GM23338 (cell line): Measurements from ENCODE around the gene CTNNA3. TPM values are rescaled to one million over a fixed set of nuclear protein-coding genes. Genes with fewer than 3 reads are reported as not detected.

ENCODE experiments used
- ATAC-seq: fragments of 200-7000 bp; cut with Tn5 transposase; 3 replicates; pipeline ENCODE4 v1.9.1; 2020
- DNase-seq: peaks from one replicate; pipeline ENCODE4 v3.0.0-alpha.2; 2015; ENCODE audit warnings: low spot score
- H2AFZ ChIP-seq: fragments of 200-600 bp; sonication (generic); 2 replicates; pipeline ENCODE4 v1.8.0; 2016; ENCODE audit warnings: antibody characterized with exemption, mild to moderate bottlenecking, moderate library complexity
- H3F3A ChIP-seq: fragments of 200-600 bp; sonication (generic); replicated peaks from 2 replicates; pipeline ENCODE4 v1.8.0; 2017; ENCODE audit warnings: antibody characterized with exemption, mixed run types, low read depth
- H3K27ac ChIP-seq: fragments of 200-600 bp; sonication (generic); 2 replicates; pipeline ENCODE4 v1.6.1; 2016; ENCODE audit warnings: low read depth
- H3K27me3 ChIP-seq: fragments of 200-600 bp; sonication (generic); 2 replicates; pipeline ENCODE4 v1.8.0; 2016; ENCODE audit warnings: mild to moderate bottlenecking, mixed run types, moderate library complexity; ENCODE audit not compliant: insufficient read depth
- H3K36me3 ChIP-seq: fragments of 200-600 bp; sonication (generic); 2 replicates; pipeline ENCODE4 v1.8.0; 2016; ENCODE audit warnings: mild to moderate bottlenecking; ENCODE audit not compliant: insufficient read depth
- H3K4me1 ChIP-seq: fragments of 200-600 bp; sonication (generic); 2 replicates; pipeline ENCODE4 v1.8.0; 2016; ENCODE audit warnings: mild to moderate bottlenecking, moderate library complexity; ENCODE audit not compliant: insufficient read depth
- H3K4me2 ChIP-seq: fragments of 200-600 bp; sonication (generic); 2 replicates; pipeline ENCODE4 v1.7.1; 2017; ENCODE audit warnings: mixed run types
- H3K4me3 ChIP-seq: fragments of 200-600 bp; sonication (generic); 2 replicates; pipeline ENCODE4 v1.6.1; 2016; ENCODE audit warnings: mixed run types
- H3K79me2 ChIP-seq: fragments of 200-600 bp; sonication (generic); replicated peaks from 2 replicates; pipeline ENCODE4 v1.8.0; 2017; ENCODE audit warnings: mild to moderate bottlenecking; ENCODE audit not compliant: insufficient read depth
- H3K9me2 ChIP-seq: fragments of 200-600 bp; sonication (generic); 2 replicates; pipeline ENCODE4 v1.8.0; 2017; ENCODE audit not compliant: insufficient read depth
- H4K20me1 ChIP-seq: fragments of 200-600 bp; sonication (generic); replicated peaks from 2 replicates; pipeline ENCODE4 v1.8.0; 2017; ENCODE audit warnings: mild to moderate bottlenecking; ENCODE audit not compliant: insufficient read depth
- H3K27ac Mint-ChIP-seq: 2 replicates; pipeline ENCODE4 v1.8.0; 2020; ENCODE audit warnings: inconsistent platforms, mild to moderate bottlenecking, moderate library complexity, mixed read lengths
- H3K27me3 Mint-ChIP-seq: 3 replicates; pipeline ENCODE4 v1.8.0; 2022; ENCODE audit warnings: low read depth, mild to moderate bottlenecking, moderate library complexity, mixed read lengths, inconsistent platforms; ENCODE audit not compliant: insufficient read depth, poor library complexity
- H3K36me3 Mint-ChIP-seq: 3 replicates; pipeline ENCODE4 v1.8.0; 2021; ENCODE audit warnings: low read depth, mild to moderate bottlenecking, inconsistent platforms, moderate library complexity, mixed read lengths
- H3K4me1 Mint-ChIP-seq: 3 replicates; pipeline ENCODE4 v1.8.0; 2020; ENCODE audit warnings: mild to moderate bottlenecking, inconsistent platforms, mixed read lengths
- H3K4me3 Mint-ChIP-seq: 3 replicates; pipeline ENCODE4 v1.8.0; 2021; ENCODE audit warnings: moderate library complexity, mild to moderate bottlenecking, inconsistent platforms, mixed read lengths
- H3K9me3 Mint-ChIP-seq: 3 replicates; pipeline ENCODE4 v1.8.0; 2020; ENCODE audit warnings: moderate library complexity, mild to moderate bottlenecking, inconsistent platforms, mixed read lengths
- CREB1 ChIP-seq: fragments of 250-450 bp; sonication (Bioruptor Pico); IDR thresholded peaks from 2 replicates; pipeline ENCODE4 v1.5.0; 2020; ENCODE audit warnings: low read depth, mild to moderate bottlenecking, moderate library complexity
- EZH2phosphoT487 ChIP-seq: fragments of 200-600 bp; sonication (generic); IDR thresholded peaks from one replicate; pipeline ENCODE4 v1.8.1; 2018; ENCODE audit warnings: antibody characterized with exemption; ENCODE audit not compliant: unreplicated experiment
- ZNF114 ChIP-seq: fragments of 250-450 bp; sonication (Bioruptor Pico); IDR thresholded peaks from 2 replicates; pipeline ENCODE4 v1.5.0; 2020; ENCODE audit warnings: mild to moderate bottlenecking, moderate library complexity
- polyA plus RNA-seq: library from polyadenylated mRNA; unstranded; fragments of >200 nt; fragmentation: Nextera tagmentation; extraction: Ambion mirVana; gene quantifications from 2 replicates; pipeline ENCODE4 v1.2.1, GENCODE V29; 2016
- total RNA-seq: library from RNA; depleted of rRNA; stranded (reverse); fragments of >200 nt; shearing (Covaris generic); gene quantifications from 2 replicates; pipeline ENCODE4 v1.2.3, GENCODE V29; 2014
- TF ChIP-seq, protein P1 (sequence below), 2 experiments: fragments of 200-600 bp in 1 of 2; sonication (generic) in 1 of 2; conservative IDR thresholded peaks; 2 replicates each; pipeline versions ENCODE4 v1.5.1 to v1.6.1; 2016 to 2017; ENCODE audit warnings: antibody characterized with exemption in 2 of 2, low read depth in 2 of 2, mild to moderate bottlenecking in 2 of 2, moderate library complexity in 1 of 2
- TF ChIP-seq, protein P2 (sequence below): IDR thresholded peaks from 2 replicates; pipeline ENCODE4 v1.6.1; 2016; ENCODE audit warnings: antibody characterized with exemption
- TF ChIP-seq, protein P3 (sequence below): IDR thresholded peaks from one replicate; pipeline ENCODE4 v1.6.1; 2018; ENCODE audit warnings: antibody characterized with exemption; ENCODE audit not compliant: unreplicated experiment

CTNNA3 gene
- total and polyA plus RNA-seq, 2 experiments from 2014 or later, result 0.71 to 3.3 TPM

DNA sequence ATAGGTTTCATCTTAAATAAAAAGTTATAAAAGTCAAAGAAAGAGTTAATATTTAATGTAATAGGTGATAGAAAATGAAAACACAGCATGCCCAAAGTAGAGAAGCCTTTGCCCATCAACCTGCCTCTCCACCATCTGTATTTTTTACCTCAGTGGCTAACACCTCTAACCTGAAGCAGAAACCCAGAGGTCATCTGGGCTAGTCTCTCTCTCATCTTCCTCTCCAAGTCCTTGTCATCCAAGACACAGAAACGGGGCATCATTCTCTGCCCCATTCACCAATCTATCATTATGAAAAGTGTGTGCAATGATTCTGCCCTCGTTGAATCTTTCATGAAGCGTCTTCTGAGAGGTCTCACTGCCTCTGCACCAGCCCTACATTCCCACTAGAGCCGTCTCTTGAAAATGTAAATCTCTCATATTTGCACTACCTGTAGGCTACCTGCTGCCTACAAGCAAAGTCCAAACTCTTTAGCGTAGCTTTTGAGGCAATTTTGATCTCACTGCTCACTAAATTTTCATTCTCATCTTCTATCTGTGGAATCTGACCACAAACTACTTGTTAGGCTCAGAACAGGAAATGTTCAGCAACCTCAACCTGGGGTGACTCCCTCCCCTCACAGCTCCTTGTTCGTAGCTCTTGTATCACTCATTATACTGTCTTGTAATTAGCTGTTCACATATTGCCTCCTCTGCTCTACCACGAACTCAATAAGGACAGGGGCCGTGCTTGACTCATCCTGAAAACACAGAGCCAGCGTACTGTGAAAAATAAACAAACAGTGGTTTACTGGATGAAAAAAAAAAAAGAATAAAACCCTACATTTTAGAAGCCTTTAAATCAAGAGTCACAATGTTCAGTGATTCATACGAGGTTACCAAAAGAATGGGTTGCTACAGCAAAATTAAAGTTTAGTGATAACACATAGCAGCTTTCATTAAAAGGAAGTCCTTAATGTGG lies 83.1 kb downstream of the CTNNA3 start:
- H3K9me3 Mint-ChIP-seq, result peaks cover 14% of the 10 kb centered on the region
- no peak overlapping the region for H3K27ac ChIP-seq
- ATAC-seq, result no peak
- no peaks in the 10 kb centered on the region; the same call in 1 of the 2 replicates for H3K36me3 ChIP-seq
- peaks cover 4% of the 10 kb centered on the region; the same call in 2 of the 3 replicates for H3K36me3 Mint-ChIP-seq
- no peak overlapping the region for H3K4me3 ChIP-seq
- H3K79me2 ChIP-seq, result no peaks in the 10 kb centered on the region
- no peaks in the 10 kb centered on the region for H4K20me1 ChIP-seq
- H3K4me2 ChIP-seq, result no peak overlapping the region
- peaks cover 16% of the 10 kb centered on the region; the same call in 2 of the 3 replicates for H3K4me1 Mint-ChIP-seq
- H3K9me2 ChIP-seq, result no peaks in the 10 kb centered on the region; the same call in 1 of the 2 replicates
- no peak for DNase-seq
- H3K27ac Mint-ChIP-seq, result peak overlapping the region; percentile 4; the same call in 1 of the 2 replicates
- no peaks in the 10 kb centered on the region for H3F3A ChIP-seq
- no peak for TF ChIP-seq ZNF114
- no peaks in the 10 kb centered on the region for H3K27me3 ChIP-seq
- H2AFZ ChIP-seq, result no peak overlapping the region
- peaks cover 8% of the 10 kb centered on the region; the same call in 1 of the 2 replicates for H3K4me1 ChIP-seq
- H3K27me3 Mint-ChIP-seq, result peaks cover 3% of the 10 kb centered on the region
- no peak overlapping the region for H3K4me3 Mint-ChIP-seq

DNA sequence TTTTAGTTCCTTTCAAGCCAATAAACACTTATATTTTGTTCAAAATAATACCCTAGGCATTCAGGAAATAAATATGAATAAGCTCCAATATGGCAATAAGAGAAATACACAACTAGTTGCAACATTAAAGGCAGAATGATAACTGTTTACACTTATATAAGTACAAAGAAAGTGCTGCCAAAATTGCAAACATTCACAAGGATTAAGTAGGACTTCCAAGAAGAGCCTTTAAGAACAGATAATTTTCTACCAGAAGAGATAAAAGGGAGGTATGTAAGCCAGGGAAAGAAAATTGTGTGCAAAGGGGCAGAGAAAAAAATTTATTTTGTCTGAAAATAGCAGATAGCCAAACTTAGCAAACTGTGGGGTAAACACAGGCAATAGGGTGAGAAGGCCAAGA lies 83.8 kb downstream of the CTNNA3 start:
- ATAC-seq (no peak), DNase-seq (no peak)
- no peak overlapping the region for H3K27ac ChIP-seq
- Mint-ChIP-seq H3K9me3 (peaks cover 14% of the 10 kb centered on the region), H3K27ac (no peak overlapping the region), H3K36me3 (peaks cover 4% of the 10 kb centered on the region; the same call in 2 of the 3 replicates), H3K4me3 (no peak overlapping the region), H3K27me3 (peaks cover 3% of the 10 kb centered on the region), H3K4me1 (peaks cover 16% of the 10 kb centered on the region; the same call in 2 of the 3 replicates)
- H3F3A ChIP-seq, result no peaks in the 10 kb centered on the region
- no peak overlapping the region for H2AFZ ChIP-seq
- H3K27me3 ChIP-seq, result no peaks in the 10 kb centered on the region
- H3K36me3 ChIP-seq, result no peaks in the 10 kb centered on the region; the same call in 1 of the 2 replicates
- no peaks in the 10 kb centered on the region for H4K20me1 ChIP-seq
- peaks cover 8% of the 10 kb centered on the region; the same call in 1 of the 2 replicates for H3K4me1 ChIP-seq
- no peak overlapping the region for H3K4me2 ChIP-seq
- H3K9me2 ChIP-seq, result no peaks in the 10 kb centered on the region; the same call in 1 of the 2 replicates
- H3K4me3 ChIP-seq, result no peak overlapping the region
- H3K79me2 ChIP-seq, result no peaks in the 10 kb centered on the region
- TF ChIP-seq, protein P1, sequence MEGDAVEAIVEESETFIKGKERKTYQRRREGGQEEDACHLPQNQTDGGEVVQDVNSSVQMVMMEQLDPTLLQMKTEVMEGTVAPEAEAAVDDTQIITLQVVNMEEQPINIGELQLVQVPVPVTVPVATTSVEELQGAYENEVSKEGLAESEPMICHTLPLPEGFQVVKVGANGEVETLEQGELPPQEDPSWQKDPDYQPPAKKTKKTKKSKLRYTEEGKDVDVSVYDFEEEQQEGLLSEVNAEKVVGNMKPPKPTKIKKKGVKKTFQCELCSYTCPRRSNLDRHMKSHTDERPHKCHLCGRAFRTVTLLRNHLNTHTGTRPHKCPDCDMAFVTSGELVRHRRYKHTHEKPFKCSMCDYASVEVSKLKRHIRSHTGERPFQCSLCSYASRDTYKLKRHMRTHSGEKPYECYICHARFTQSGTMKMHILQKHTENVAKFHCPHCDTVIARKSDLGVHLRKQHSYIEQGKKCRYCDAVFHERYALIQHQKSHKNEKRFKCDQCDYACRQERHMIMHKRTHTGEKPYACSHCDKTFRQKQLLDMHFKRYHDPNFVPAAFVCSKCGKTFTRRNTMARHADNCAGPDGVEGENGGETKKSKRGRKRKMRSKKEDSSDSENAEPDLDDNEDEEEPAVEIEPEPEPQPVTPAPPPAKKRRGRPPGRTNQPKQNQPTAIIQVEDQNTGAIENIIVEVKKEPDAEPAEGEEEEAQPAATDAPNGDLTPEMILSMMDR (conservative IDR thresholded peaks at IDR 0.05; ENCODE audit: low read depth in 2 of 2), result no peak
- TF ChIP-seq, protein P2, sequence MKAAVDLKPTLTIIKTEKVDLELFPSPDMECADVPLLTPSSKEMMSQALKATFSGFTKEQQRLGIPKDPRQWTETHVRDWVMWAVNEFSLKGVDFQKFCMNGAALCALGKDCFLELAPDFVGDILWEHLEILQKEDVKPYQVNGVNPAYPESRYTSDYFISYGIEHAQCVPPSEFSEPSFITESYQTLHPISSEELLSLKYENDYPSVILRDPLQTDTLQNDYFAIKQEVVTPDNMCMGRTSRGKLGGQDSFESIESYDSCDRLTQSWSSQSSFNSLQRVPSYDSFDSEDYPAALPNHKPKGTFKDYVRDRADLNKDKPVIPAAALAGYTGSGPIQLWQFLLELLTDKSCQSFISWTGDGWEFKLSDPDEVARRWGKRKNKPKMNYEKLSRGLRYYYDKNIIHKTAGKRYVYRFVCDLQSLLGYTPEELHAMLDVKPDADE, result no peak
- TF ChIP-seq EZH2phosphoT487 (no peak), CREB1 (CRISPR knock-in tag) (no peak)
- TF ChIP-seq, protein P3, sequence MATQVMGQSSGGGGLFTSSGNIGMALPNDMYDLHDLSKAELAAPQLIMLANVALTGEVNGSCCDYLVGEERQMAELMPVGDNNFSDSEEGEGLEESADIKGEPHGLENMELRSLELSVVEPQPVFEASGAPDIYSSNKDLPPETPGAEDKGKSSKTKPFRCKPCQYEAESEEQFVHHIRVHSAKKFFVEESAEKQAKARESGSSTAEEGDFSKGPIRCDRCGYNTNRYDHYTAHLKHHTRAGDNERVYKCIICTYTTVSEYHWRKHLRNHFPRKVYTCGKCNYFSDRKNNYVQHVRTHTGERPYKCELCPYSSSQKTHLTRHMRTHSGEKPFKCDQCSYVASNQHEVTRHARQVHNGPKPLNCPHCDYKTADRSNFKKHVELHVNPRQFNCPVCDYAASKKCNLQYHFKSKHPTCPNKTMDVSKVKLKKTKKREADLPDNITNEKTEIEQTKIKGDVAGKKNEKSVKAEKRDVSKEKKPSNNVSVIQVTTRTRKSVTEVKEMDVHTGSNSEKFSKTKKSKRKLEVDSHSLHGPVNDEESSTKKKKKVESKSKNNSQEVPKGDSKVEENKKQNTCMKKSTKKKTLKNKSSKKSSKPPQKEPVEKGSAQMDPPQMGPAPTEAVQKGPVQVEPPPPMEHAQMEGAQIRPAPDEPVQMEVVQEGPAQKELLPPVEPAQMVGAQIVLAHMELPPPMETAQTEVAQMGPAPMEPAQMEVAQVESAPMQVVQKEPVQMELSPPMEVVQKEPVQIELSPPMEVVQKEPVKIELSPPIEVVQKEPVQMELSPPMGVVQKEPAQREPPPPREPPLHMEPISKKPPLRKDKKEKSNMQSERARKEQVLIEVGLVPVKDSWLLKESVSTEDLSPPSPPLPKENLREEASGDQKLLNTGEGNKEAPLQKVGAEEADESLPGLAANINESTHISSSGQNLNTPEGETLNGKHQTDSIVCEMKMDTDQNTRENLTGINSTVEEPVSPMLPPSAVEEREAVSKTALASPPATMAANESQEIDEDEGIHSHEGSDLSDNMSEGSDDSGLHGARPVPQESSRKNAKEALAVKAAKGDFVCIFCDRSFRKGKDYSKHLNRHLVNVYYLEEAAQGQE, result no peak
